KBM-7 (cell line): ENCODE measurements around the gene SMC3.

Experiments used
- DNase-seq: peaks from one replicate; pipeline ENCODE4 v3.0.0-alpha.2; 2015
- in situ Hi-C: fragments of 300-500 bp; cut with MboI; formaldehyde crosslinking; loops from 2 replicates; pipeline ENCODE4 v1.14.3; 2020; ENCODE audit warnings: low sequenced_read_pairs, low pct_unique_long_range_greater_than_20kb, mixed read lengths

The SMC3 gene

GRCh38 chr10:110652475-110653118 lies 85.1 kb downstream of the SMC3 start:
- DNase-seq, result no peak
- in situ Hi-C loops, result no loop called here
